Measurements from ENCODE around the gene CDIP1.

The CDIP1 gene

GRCh38 chr16:4460936-4461249 is 77.7 kb downstream of the CDIP1 start:
- peaks cover 11% of the 10 kb centered on the region for H3K4me1 Mint-ChIP-seq
- no peaks in the 10 kb centered on the region for H3K9me3 Mint-ChIP-seq
- TF ChIP-seq CTCF (IDR thresholded peaks at IDR 0.05) = no peak
- H3K27me3 Mint-ChIP-seq (ENCODE audit: low read depth, poor library complexity) = peaks cover 3% of the 10 kb centered on the region
- peak overlapping the region; percentile 95 for H3K27ac Mint-ChIP-seq
- H3K4me3 Mint-ChIP-seq = no peak overlapping the region
- H3K36me3 Mint-ChIP-seq (ENCODE audit: low read depth) = peaks cover 43% of the 10 kb centered on the region
- DNase-seq = no peak

Measured in nephron progenitor cell (in vitro differentiated cells).